Heart right ventricle (tissue), 16 donors: ENCODE measurements around the gene RALB. TPM values are rescaled to one million over a fixed set of nuclear protein-coding genes. Genes with fewer than 3 reads are reported as not detected.
A peak's percentile ranks its signal among the peaks of the same experiment; 100 is the strongest.

Experiments
- ATAC-seq, 8 donors: fragments of 200-7000 bp; cut with Tn5 transposase; one replicate each; pipeline ENCODE4 v1.9.1; 2020; ENCODE audit warnings: mild to moderate bottlenecking in 8 of 8, moderate library complexity in 8 of 8, moderate number of reproducible peaks in 1 of 8
- DNase-seq, 2 donors: peaks; one replicate each; pipeline ENCODE4 v3.0.0-alpha.2; 2020
- H3K27ac ChIP-seq, 10 donors: fragments of 200-600 bp; sonication (generic) in 2 of 10; one replicate each; pipeline versions ENCODE4 v1.5.0 to v1.8.0; 2020 to 2022; ENCODE audit warnings: mild to moderate bottlenecking in 3 of 10
- H3K27me3 ChIP-seq, 7 donors: fragments of 200-600 bp; one replicate each; pipeline ENCODE4 v1.8.0; 2021 to 2022; ENCODE audit warnings: mild to moderate bottlenecking in 2 of 7
- H3K36me3 ChIP-seq, 9 donors: fragments of 200-600 bp; sonication (generic) in 1 of 9; one replicate each; pipeline versions ENCODE4 v1.5.0 to v1.8.0; 2020 to 2022; ENCODE audit warnings: mild to moderate bottlenecking in 2 of 9
- H3K4me1 ChIP-seq, 9 donors: fragments of 200-600 bp; sonication (generic) in 1 of 9; one replicate each; pipeline versions ENCODE4 v1.5.0 to v1.8.0; 2020 to 2022; ENCODE audit warnings: mild to moderate bottlenecking in 4 of 9
- H3K4me3 ChIP-seq, 10 donors: fragments of 200-600 bp; sonication (generic) in 2 of 10; one replicate each; pipeline versions ENCODE4 v1.5.0 to v1.8.0; 2020 to 2022; ENCODE audit warnings: mild to moderate bottlenecking in 7 of 10, moderate library complexity in 2 of 10
- H3K9me3 ChIP-seq, 11 donors: fragments of 200-600 bp in 10 of 11; sonication (generic) in 2 of 11; one replicate each; pipeline versions ENCODE4 v1.5.0 to v1.8.0; 2013 to 2022; ENCODE audit warnings: mild to moderate bottlenecking in 2 of 11, control low read depth in 1 of 11, moderate library complexity in 1 of 11
- WGBS, 2 donors: extraction: QIAGEN DNeasy Blood & Tissue Kit; methylation state at CpG; one replicate each; pipeline ENCODE4 v1.1.7; 2013; ENCODE audit warnings: inconsistent platforms in 1 of 2; 5-methylcytosine and 5-hydroxymethylcytosine counted together
- intact Hi-C, 10 donors: fragments of 100-400 bp; cut with DNase I; formaldehyde crosslinking; loops; one replicate each; pipeline versions ENCODE4 v1.11.1 to v1.14.2; 2022
- polyA plus RNA-seq, 2 donors: library from polyadenylated mRNA; stranded (reverse); fragments of 200-250 nt; gene quantifications; one replicate each; pipeline ENCODE4 v1.2.3, GENCODE V29; 2013
- total RNA-seq, 10 donors: library from RNA; stranded (reverse); fragmentation: NEBNext Ultra II Directional in 3 of 10; extraction: Animal tissue kit (Norgen Biotek cat#: 25700) in 3 of 10; gene quantifications; one replicate each; pipeline versions ENCODE4 v1.2.1 to v1.2.4, GENCODE V29; 2021 to 2023
- TF ChIP-seq, protein P1 (sequence below), 9 donors: fragments of 200-600 bp; sonication (generic) in 2 of 9; IDR thresholded peaks; one replicate each; pipeline versions ENCODE4 v1.5.0 to v1.8.0; 2021 to 2022; ENCODE audit warnings: antibody characterized with exemption in 9 of 9, mild to moderate bottlenecking in 5 of 9, moderate library complexity in 1 of 9
- donor health status: Arrhythmogenic right ventricular cardiomyopathy.
- donor health status: ischemic (EF 13 %, LVEDD 7.1; RV severe dilation, severe dysfunction).
- donor health status: healthy with polysubstance abuse.
- donor health status: DM: no; HTN: yes; CAD: no.
- donor health status: DM: no; HTN: no; CAD: no.
- donor health status: ischemic (EF 25% LVEDD 6.9; RV normal size, moderate dysfunction).
- donor health status: ischemic (EF 25% LVEDD 5.7; RV mildly dilated, moderate dysfunction).
- donor health status: healthy.
- donor health status: DM: yes; HTN: yes; CAD: no.
- donor health status: Ischemic cardiomyopathy.
- donor health status: ischemic (EF 35%, LVEDD 5.7; RV mildly dilated, moderate dysfunction).
- donor health status: nonischemic (EF 11% LVEDD 7.7; RV severe dilation, severe dysfunction).
- donor health status: DM: yes; HTN: yes; CAD: no.
- donor health status: PGD.
- donor health status: ischemic (EF 29% LVEDD 5.4; RV normal size, mild dysfunction).
- donor health status: nonischemic (EF 23%, LVEDD 6.1; RV moderate dilation, normal function).

RALB gene
- total and polyA plus RNA-seq, 12 donors = 21.9 to 68.1 (median 45.0) TPM

DNA sequence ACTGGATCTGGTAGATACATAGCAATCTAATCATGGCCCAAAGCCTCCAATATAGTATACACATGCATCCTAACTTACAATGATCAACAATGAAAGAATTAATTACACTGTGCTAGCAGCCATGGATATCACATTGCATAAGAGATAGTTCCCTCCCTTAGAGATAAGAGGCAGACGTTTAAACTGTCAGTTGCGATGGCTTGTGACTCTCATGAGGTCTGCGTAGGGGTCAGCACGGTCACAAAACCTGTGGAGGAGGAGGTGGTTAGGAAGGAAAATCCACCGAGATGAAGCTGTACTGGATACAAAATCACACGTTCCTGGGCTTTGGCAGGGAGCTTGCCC is 800 bp upstream of the RALB start:
- TF ChIP-seq, protein P1, sequence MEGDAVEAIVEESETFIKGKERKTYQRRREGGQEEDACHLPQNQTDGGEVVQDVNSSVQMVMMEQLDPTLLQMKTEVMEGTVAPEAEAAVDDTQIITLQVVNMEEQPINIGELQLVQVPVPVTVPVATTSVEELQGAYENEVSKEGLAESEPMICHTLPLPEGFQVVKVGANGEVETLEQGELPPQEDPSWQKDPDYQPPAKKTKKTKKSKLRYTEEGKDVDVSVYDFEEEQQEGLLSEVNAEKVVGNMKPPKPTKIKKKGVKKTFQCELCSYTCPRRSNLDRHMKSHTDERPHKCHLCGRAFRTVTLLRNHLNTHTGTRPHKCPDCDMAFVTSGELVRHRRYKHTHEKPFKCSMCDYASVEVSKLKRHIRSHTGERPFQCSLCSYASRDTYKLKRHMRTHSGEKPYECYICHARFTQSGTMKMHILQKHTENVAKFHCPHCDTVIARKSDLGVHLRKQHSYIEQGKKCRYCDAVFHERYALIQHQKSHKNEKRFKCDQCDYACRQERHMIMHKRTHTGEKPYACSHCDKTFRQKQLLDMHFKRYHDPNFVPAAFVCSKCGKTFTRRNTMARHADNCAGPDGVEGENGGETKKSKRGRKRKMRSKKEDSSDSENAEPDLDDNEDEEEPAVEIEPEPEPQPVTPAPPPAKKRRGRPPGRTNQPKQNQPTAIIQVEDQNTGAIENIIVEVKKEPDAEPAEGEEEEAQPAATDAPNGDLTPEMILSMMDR (IDR thresholded peaks at IDR 0.05) = no peak
- Histone ChIP-seq H3K4me3 (peak overlapping the region; percentile 59 to 95 (median 80)), H3K9me3 (no peaks in the 10 kb centered on the region), H3K4me1 (peaks cover 2 to 59% (median 43%) of the 10 kb centered on the region in 9 donors), H3K27me3 (peaks cover 0 to 10% (median 0%) of the 10 kb centered on the region in 7 donors), H3K36me3 (no peaks in the 10 kb centered on the region), H3K27ac (peak overlapping the region in 9 of 10 donors; percentile 69 to 98 (median 95))
- no peak for ATAC-seq
- DNase-seq = no peak
- WGBS, 2 donors = 3 to 7% methylated on average over 6 of the region's 6 CpGs
- intact Hi-C loops = loop anchor here in 6 of 10 donors (1.0 to 5.0 kb wide), 3 partner anchors 29 to 60 kb away; partner anchors contain the start of gene TMEM185B (in 2 of the 6)

DNA sequence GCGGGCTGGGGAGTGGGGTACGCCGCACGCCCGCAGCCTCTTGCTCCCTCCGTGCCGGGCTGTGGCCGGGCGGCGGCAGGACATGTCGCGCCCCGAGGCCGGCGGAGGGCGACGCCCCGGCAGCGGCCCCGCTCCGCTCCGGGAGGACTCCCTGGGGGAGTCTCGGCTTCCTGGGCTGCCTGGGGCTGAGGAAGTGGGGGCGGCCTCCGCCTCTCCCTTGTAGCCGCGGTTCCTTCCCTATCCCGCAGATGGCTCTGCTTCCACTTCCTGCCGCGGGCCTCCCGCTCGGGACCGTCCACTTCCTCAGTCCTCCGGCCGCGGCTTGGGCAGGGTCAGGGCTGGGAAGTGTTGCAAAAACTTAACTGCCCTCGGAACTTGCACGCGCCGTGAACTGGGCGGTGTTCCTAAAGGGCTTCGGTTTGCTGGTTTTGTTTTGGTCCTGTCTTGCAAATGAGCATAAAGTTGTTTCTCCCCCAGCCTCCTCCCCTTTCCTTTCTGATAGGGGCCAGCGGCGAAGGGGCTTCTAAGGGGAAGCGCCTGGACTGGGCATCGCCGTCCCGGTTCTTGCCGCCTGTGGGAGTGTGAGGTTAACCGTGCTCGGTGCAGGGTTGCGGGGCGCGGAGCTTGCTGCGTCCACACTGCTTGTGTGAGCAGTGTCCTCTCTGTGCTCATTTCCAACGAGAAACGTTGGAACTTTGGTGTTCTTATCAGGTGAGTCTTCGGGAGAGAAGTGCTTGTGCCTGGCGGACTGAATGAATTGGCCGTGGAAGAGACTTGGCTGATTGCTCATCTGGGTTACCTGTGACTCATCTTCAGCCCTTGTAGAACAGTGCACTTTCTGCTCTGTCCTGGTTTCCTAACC is 600 bp downstream of the RALB start:
- DNase-seq (peak; percentile 85 to 89), ATAC-seq (peak; percentile 68 to 84 (median 82))
- Histone ChIP-seq H3K4me1 (peaks cover 0 to 62% (median 56%) of the 10 kb centered on the region in 9 donors), H3K27me3 (no peaks in the 10 kb centered on the region), H3K36me3 (no peaks in the 10 kb centered on the region), H3K27ac (peak overlapping the region; percentile 90 to 98 (median 96)), H3K9me3 (no peaks in the 10 kb centered on the region), H3K4me3 (peak overlapping the region; percentile 59 to 95 (median 80))
- intact Hi-C loops = loop anchor here in 6 of 10 donors (2.0 to 5.0 kb wide), 2 partner anchors 30 to 59 kb away; partner anchors contain the start of gene TMEM185B (in 1 of the 6)
- 0% methylated on average over 45 to 60 of the region's 60 CpGs for WGBS, 2 donors
- TF ChIP-seq, protein P1 (IDR thresholded peaks at IDR 0.05) = peak in 8 of 9 donors; percentile 37 to 73 (median 50)

DNA sequence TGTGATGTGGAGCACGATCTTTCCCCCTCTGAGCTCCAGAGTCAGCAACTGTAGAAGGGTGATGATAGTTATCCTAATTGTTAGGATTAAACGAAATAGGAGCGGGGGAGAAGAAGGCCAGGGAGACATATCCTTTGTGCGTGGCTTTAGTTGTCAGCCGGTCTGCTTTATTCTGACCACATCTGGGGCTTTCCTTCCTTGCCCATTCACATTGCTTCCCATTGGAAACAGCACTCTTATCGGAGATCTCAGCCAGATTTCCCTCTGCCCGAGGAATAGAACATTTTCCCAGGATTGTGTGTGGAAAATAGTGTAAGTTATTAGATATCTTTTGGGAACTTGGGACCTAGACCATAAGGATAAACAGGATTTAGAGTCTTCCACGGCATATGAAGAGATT is 1.5 kb downstream of the RALB start:
- ATAC-seq = no peak
- peaks cover 0 to 65% (median 58%) of the 10 kb centered on the region in 9 donors for H3K4me1 ChIP-seq
- DNase-seq = no peak
- 43 to 57% methylated on average over 8 of the region's 8 CpGs for WGBS, 2 donors
- H3K36me3 ChIP-seq = no peaks in the 10 kb centered on the region
- intact Hi-C loops = loop anchor here in 6 of 10 donors (2.0 to 5.0 kb wide), 2 partner anchors 58 to 59 kb away; no protein-coding TSS in a partner anchor
- peak overlapping the region in 9 of 10 donors; percentile 59 to 95 (median 82) for H3K4me3 ChIP-seq
- H3K9me3 ChIP-seq = no peaks in the 10 kb centered on the region
- peak overlapping the region in 6 of 10 donors; percentile 35 to 98 (median 96) for H3K27ac ChIP-seq
- no peaks in the 10 kb centered on the region for H3K27me3 ChIP-seq
- TF ChIP-seq, protein P1 (IDR thresholded peaks at IDR 0.05) = no peak

DNA sequence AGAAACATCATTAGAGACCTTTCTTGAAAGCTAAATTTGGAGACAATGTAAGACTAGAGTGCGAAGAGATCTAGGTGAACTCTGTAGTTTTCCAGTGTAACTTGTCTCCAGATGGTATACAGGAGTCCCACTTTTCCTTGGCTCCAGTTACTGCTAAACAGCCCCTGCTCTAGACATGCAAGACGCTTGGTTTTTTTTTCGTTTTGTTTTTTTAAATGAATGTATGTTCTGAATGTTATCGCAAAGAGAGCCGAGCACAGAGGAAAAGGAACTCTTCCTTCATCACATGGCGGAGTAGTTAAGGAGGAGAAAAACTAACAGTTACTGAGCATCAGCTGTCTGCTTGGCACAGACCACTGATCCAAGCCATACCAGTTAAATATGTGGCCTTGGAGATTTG is 2.4 kb downstream of the RALB start:
- TF ChIP-seq, protein P1 (IDR thresholded peaks at IDR 0.05) = no peak
- WGBS, 2 donors = 59 to 63% methylated on average over 6 of the region's 6 CpGs
- H3K27me3 ChIP-seq = no peaks in the 10 kb centered on the region
- ATAC-seq = no peak
- peak overlapping the region in 1 of 10 donors; percentile 11 for H3K27ac ChIP-seq
- H3K9me3 ChIP-seq = peaks cover 0 to 1% (median 0%) of the 10 kb centered on the region in 11 donors
- no peaks in the 10 kb centered on the region for H3K36me3 ChIP-seq
- peaks cover 0 to 69% (median 61%) of the 10 kb centered on the region in 9 donors for H3K4me1 ChIP-seq
- intact Hi-C loops = loop anchor here in 2 of 10 donors (2.0 to 5.0 kb wide), 2 partner anchors 47 to 58 kb away; no protein-coding TSS in a partner anchor
- no peak for DNase-seq
- H3K4me3 ChIP-seq = peak overlapping the region in 6 of 10 donors; percentile 76 to 90 (median 82)
